Omental fat pad (tissue), 4 donors: Measurements from ENCODE around the gene OR11L1. TPM values are rescaled to one million over a fixed set of nuclear protein-coding genes. Genes with fewer than 3 reads are reported as not detected.

Experiments
- ATAC-seq: fragments of 150-250 bp; one replicate; pipeline ENCODE4 v1.9.1; 2016; ENCODE audit warnings: mild to moderate bottlenecking, moderate library complexity; ENCODE audit not compliant: low FRiP score
- DNase-seq: peaks from one replicate; pipeline ENCODE4 v3.0.0-alpha.2; 2019; ENCODE audit warnings: low spot score
- CTCF ChIP-seq, 3 donors: fragments of 450-650 bp; IDR thresholded peaks; one replicate each; pipeline ENCODE4 v1.5.1; 2016 to 2017; ENCODE audit warnings: antibody characterized with exemption in 3 of 3, mild to moderate bottlenecking in 3 of 3, moderate library complexity in 2 of 3
- total RNA-seq, 4 donors: library from RNA; depleted of rRNA; stranded (reverse); fragments of >200 nt; gene quantifications; one replicate each; pipeline ENCODE4 v1.1.0, GENCODE V29; 2016

OR11L1 gene
- total RNA-seq, 4 donors from 2014 or later: not detected

DNA sequence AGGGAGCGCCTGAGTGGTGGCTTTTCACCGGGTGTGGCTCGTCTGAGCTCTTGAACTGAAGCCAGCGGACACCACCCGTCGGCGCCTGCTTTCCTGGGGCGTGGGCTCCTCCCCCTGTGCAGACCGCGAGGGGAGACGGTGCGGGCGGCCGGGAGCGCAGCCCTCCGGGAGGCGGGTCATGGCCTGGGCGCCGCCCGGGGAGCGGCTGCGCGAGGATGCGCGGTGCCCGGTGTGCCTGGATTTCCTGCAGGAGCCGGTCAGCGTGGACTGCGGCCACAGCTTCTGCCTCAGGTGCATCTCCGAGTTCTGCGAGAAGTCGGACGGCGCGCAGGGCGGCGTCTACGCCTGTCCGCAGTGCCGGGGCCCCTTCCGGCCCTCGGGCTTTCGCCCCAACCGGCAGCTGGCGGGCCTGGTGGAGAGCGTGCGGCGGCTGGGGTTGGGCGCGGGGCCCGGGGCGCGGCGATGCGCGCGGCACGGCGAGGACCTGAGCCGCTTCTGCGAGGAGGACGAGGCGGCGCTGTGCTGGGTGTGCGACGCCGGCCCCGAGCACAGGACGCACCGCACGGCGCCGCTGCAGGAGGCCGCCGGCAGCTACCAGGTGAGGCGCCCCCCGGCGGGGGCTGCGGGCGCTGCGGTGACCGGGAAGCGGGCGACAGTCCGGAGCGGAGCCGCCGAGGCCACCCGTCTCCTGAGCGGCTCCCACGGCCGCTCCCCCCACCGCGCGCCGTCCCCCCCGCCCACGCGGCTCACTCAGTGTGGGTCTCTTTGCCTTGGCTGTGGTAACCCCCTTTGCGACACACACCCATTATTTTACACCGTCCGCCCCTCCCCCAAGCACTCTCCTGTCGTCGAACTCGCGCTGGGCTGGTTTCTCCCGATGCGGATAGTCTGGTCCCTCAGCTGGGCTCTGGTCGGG is 15.6 kb upstream of the OR11L1 start, which contains the start of gene TRIM58:
Gene TRIM58 (plus strand): TSS at position 119 of the 916 bp plus-strand sequence. CDS start 60 bp downstream, at position 179.
- no peak for TF ChIP-seq CTCF (IDR thresholded peaks at IDR 0.05)
- DNase-seq (no peak), ATAC-seq (peak; percentile 63)

GRCh38 chr1:247855911-247856310 is 14.2 kb upstream of the OR11L1 start:
- DNase-seq: no peak
- no peak for ATAC-seq
- no peak for TF ChIP-seq CTCF (IDR thresholded peaks at IDR 0.05)

DNA sequence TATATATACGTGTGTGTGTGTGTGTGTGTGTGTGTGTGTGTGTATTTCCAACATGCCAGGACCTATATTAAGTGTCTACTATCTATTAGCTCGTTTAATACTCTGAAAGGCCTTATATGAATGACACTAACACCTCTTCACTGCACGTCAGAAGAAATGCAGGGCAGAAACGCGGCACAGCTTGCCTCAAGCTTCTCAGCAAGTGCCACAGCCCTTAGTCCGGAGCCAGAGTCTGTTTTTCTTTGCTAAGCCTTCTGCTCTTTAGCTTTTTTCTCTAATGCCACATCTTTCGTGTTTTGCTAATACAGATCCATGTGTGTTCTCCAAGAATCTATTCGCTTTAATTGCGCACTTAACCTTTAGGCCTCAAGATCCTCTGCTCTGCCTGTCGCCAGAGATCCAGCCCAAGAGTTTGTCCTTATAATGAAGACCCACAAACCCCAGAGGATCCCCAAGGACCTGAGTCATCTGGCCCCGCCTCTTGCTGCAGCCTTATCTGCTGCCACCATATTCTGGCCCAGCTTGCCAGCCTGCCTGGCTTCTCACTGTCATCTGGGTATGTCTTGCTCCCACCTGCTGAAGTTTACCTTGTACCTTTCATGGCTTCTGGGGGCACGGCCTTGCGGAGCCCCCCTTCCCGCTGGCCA is 13.3 kb upstream of the OR11L1 start:
- DNase-seq: no peak
- ATAC-seq: no peak
- TF ChIP-seq CTCF (IDR thresholded peaks at IDR 0.05): no peak

GRCh38 chr1:247849616-247850015 is 7.9 kb upstream of the OR11L1 start:
- TF ChIP-seq CTCF (IDR thresholded peaks at IDR 0.05): no peak
- DNase-seq: no peak
- no peak for ATAC-seq

DNA sequence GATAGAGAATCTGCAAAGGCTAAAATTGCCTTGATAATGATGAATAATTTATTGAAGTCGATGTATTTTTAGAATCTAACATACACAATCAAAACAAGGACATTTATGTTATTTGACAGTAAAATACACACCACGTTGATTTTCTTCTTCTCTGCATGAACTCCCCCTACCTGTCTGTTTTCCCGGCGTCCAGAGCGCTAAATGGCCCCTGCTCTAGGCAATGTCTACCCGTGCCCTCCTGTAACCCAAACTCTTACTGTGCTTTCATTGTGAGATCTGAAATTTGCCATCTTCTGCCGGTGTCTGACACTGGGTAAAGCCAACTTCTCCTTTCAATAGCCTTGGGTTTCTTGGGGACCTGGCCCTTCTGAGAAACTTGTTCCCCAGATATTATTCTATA is 6.7 kb upstream of the OR11L1 start:
- TF ChIP-seq CTCF (IDR thresholded peaks at IDR 0.05): no peak

DNA sequence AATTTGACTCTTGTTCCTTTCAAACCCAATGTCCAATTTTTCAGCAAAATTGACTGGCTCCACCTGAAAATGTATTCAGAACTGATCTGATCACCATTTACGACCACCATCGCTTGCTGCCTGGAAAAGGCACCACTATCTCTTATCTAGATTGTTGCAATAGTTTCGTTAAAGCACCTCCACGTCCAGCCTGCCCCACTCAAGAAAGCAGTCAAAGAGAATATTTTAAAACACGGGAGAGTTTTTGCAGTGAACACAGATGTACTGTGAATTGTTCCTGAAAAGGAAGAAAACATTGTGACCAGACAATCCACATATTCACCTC is 4.0 kb upstream of the OR11L1 start:
- no peak for ATAC-seq
- TF ChIP-seq CTCF (IDR thresholded peaks at IDR 0.05): no peak
- DNase-seq: no peak

More for the DNA sequence above, 6.7 kb upstream of the OR11L1 start:
- ATAC-seq (no peak), DNase-seq (no peak)
